ENCODE measurements around the gene MED27.

GRCh38 chr9:131912069-131912468 is 167.6 kb downstream of the MED27 start:
- no peak for TF ChIP-seq POLR2A (IDR thresholded peaks at IDR 0.05)
- TF ChIP-seq, protein P1, sequence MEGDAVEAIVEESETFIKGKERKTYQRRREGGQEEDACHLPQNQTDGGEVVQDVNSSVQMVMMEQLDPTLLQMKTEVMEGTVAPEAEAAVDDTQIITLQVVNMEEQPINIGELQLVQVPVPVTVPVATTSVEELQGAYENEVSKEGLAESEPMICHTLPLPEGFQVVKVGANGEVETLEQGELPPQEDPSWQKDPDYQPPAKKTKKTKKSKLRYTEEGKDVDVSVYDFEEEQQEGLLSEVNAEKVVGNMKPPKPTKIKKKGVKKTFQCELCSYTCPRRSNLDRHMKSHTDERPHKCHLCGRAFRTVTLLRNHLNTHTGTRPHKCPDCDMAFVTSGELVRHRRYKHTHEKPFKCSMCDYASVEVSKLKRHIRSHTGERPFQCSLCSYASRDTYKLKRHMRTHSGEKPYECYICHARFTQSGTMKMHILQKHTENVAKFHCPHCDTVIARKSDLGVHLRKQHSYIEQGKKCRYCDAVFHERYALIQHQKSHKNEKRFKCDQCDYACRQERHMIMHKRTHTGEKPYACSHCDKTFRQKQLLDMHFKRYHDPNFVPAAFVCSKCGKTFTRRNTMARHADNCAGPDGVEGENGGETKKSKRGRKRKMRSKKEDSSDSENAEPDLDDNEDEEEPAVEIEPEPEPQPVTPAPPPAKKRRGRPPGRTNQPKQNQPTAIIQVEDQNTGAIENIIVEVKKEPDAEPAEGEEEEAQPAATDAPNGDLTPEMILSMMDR (IDR thresholded peaks at IDR 0.05) = no peak
